Hepatocyte (in vitro differentiated cells): ENCODE results near the gene CCDC187.

Source experiments
- CTCF ChIP-seq: fragments of 200-600 bp; sonication (generic); IDR thresholded peaks from 2 replicates; pipeline ENCODE4 v1.5.1; 2016; ENCODE audit warnings: antibody characterized with exemption, mild to moderate bottlenecking; ENCODE audit not compliant: poor library complexity
- EZH2 ChIP-seq: fragments of 200-600 bp; sonication (generic); IDR thresholded peaks from 2 replicates; pipeline ENCODE4 v1.6.1; 2016; ENCODE audit warnings: antibody characterized with exemption, mild to moderate bottlenecking, borderline replicate concordance
- EZH2phosphoT487 ChIP-seq: fragments of 200-600 bp; sonication (generic); IDR thresholded peaks from one replicate; pipeline ENCODE4 v1.6.1; 2018; ENCODE audit warnings: antibody characterized with exemption, mild to moderate bottlenecking, low read depth, moderate library complexity; ENCODE audit not compliant: unreplicated experiment, severe bottlenecking

GRCh38 chr9:136244122-136244968 is 59.5 kb downstream of the CCDC187 start:
- TF ChIP-seq EZH2 (no peak), CTCF (no peak), EZH2phosphoT487 (no peak)
